OCI-LY7 (cell line): Measurements from ENCODE around the gene FOXP1. TPM values are rescaled to one million over a fixed set of nuclear protein-coding genes. Genes with fewer than 3 reads are reported as not detected.

Experiments
- BruUV-seq: library from RNA; stranded (reverse); fragments of 400-500 nt; replicated peaks from 2 replicates; lab custom pipeline; 2021; lab: Mats Ljungman, UMichigan
- CTCF ChIA-PET: fragments of 300-600 bp; sonication (Branson Sonifier 250); formaldehyde crosslinking; loops from one replicate; lab custom pipeline; 2022; ENCODE audit warnings: antibody characterized with exemption; ENCODE audit not compliant: unreplicated experiment; lab: Charles Lee
- POLR2A ChIA-PET: fragments of 300-600 bp; sonication (Branson Sonifier 250); formaldehyde crosslinking; loops from one replicate; lab custom pipeline; 2022; ENCODE audit warnings: antibody characterized with exemption; lab: Charles Lee
- DNase-seq: peaks from one replicate; pipeline ENCODE4 v3.0.0-alpha.2; 2015; ENCODE audit warnings: low spot score
- H2AFZ ChIP-seq: fragments of 200-600 bp; sonication (generic), shearing (Covaris generic); 2 replicates; pipeline ENCODE4 v1.6.1; 2014; ENCODE audit warnings: mild to moderate bottlenecking, antibody characterized with exemption, low read length, moderate library complexity
- H3K27ac ChIP-seq: fragments of 200-600 bp; sonication (generic); 2 replicates; pipeline ENCODE4 v1.5.1; 2014; ENCODE audit warnings: mixed run types, low read depth, mild to moderate bottlenecking, moderate library complexity, low read length, inconsistent platforms; ENCODE audit not compliant: poor library complexity, severe bottlenecking
- H3K36me3 ChIP-seq: fragments of 200-600 bp; sonication (generic); 2 replicates; pipeline ENCODE4 v1.6.1; 2014; ENCODE audit warnings: mild to moderate bottlenecking, antibody characterized with exemption, low read length, moderate library complexity, mixed read lengths; ENCODE audit not compliant: insufficient read depth
- H3K4me1 ChIP-seq: fragments of 200-600 bp; sonication (generic); 2 replicates; pipeline ENCODE4 v1.5.1; 2014; ENCODE audit warnings: mild to moderate bottlenecking, low read length; ENCODE audit not compliant: insufficient read depth, poor library complexity, severe bottlenecking
- H3K4me2 ChIP-seq: fragments of 200-600 bp; sonication (generic); 2 replicates; pipeline ENCODE4 v1.6.1; 2014; ENCODE audit warnings: mild to moderate bottlenecking, low read length
- H3K4me3 ChIP-seq: fragments of 200-600 bp; sonication (generic); 2 replicates; pipeline ENCODE4 v1.5.1; 2014; ENCODE audit warnings: mild to moderate bottlenecking, low read depth, low read length; ENCODE audit not compliant: poor library complexity, severe bottlenecking
- H3K79me2 ChIP-seq: fragments of 200-600 bp; sonication (generic); 2 replicates; pipeline ENCODE4 v1.6.1; 2016; ENCODE audit warnings: low read depth, mild to moderate bottlenecking, low read length, moderate library complexity, mixed read lengths; ENCODE audit not compliant: insufficient read depth
- H3K9me2 ChIP-seq: fragments of 200-600 bp; sonication (generic); 2 replicates; pipeline ENCODE4 v1.6.1; 2016; ENCODE audit warnings: mild to moderate bottlenecking, low read length, mixed read lengths; ENCODE audit not compliant: insufficient read depth
- H3K9me3 ChIP-seq: fragments of 200-600 bp; sonication (generic); 2 replicates; pipeline ENCODE4 v1.6.1; 2014; ENCODE audit warnings: mild to moderate bottlenecking, mixed run types, low read length, mixed read lengths
- H4K20me1 ChIP-seq: fragments of 200-600 bp; sonication (generic); 2 replicates; pipeline ENCODE4 v1.6.1; 2014; ENCODE audit warnings: mild to moderate bottlenecking, antibody characterized with exemption, low read length, moderate library complexity, mixed read lengths; ENCODE audit not compliant: insufficient read depth
- CTCF ChIP-seq: fragments of 200-600 bp; sonication (generic); conservative IDR thresholded peaks from 2 replicates; pipeline ENCODE4 v1.5.1; 2014; ENCODE audit warnings: mild to moderate bottlenecking, antibody characterized with exemption, low read length, moderate library complexity, mixed read lengths
- EZH2phosphoT487 ChIP-seq: fragments of 200-600 bp; sonication (generic); IDR thresholded peaks from 2 replicates; pipeline ENCODE4 v1.6.1; 2018; ENCODE audit warnings: low read depth, borderline replicate concordance, mild to moderate bottlenecking, mixed run types, antibody characterized with exemption, low read length, moderate library complexity, mixed read lengths
- intact Hi-C: fragments of 100-400 bp; cut with micrococcal nuclease; formaldehyde crosslinking; loops from one replicate; pipeline ENCODE4 v1.10.0; 2022; ENCODE audit not compliant: unreplicated experiment
- total RNA-seq, 2 experiments: library from RNA; depleted of rRNA in 1 of 2; stranded (reverse); fragments of >200 nt in 1 of 2; shearing (Covaris generic) in 1 of 2; gene quantifications; 2 replicates each; pipeline ENCODE4 v1.2.3, GENCODE V29; 2014 to 2022

FOXP1 gene
- total RNA-seq, 2 experiments from 2014 or later: 87.3 to 151 TPM

GRCh38 chr3:71191031-71191482 is 392.5 kb downstream of the FOXP1 start:
- Histone ChIP-seq H3K4me2 (no peak overlapping the region), H3K9me3 (no peaks in the 10 kb centered on the region), H3K4me3 (no peak overlapping the region), H3K9me2 (no peaks in the 10 kb centered on the region), H3K79me2 (no peaks in the 10 kb centered on the region), H3K27ac (no peak overlapping the region), H4K20me1 (no peaks in the 10 kb centered on the region), H3K36me3 (peaks cover 14% of the 10 kb centered on the region; the same call in 1 of the 2 replicates), H2AFZ (no peak overlapping the region), H3K4me1 (no peaks in the 10 kb centered on the region)
- no peak for TF ChIP-seq EZH2phosphoT487
- no peak for TF ChIP-seq CTCF
- DNase-seq: no peak
- ChIA-PET CTCF (no interaction called here), POLR2A (interaction anchor here (0.6 to 1.5 kb wide), 4 partner anchors 15 to 187 kb away, joined by 3 to 4 read pairs (median 4); no protein-coding TSS in a partner anchor)
- BruUV-seq: no TSS peak
- intact Hi-C loops: no loop called here

GRCh38 chr3:71189480-71189879 is 394.0 kb downstream of the FOXP1 start:
- Histone ChIP-seq H3K27ac (no peak overlapping the region), H4K20me1 (no peaks in the 10 kb centered on the region), H2AFZ (no peak overlapping the region), H3K36me3 (peaks cover 13% of the 10 kb centered on the region), H3K9me2 (no peaks in the 10 kb centered on the region), H3K4me2 (no peak overlapping the region), H3K4me3 (no peak overlapping the region), H3K4me1 (peaks cover under 1% of the 10 kb centered on the region), H3K79me2 (no peaks in the 10 kb centered on the region), H3K9me3 (no peaks in the 10 kb centered on the region)
- intact Hi-C loops: no loop called here
- ChIA-PET CTCF (no interaction called here), POLR2A (interaction anchor here (0.7 kb wide), 1 partner anchor 14 kb away, joined by 3 read pairs; no protein-coding TSS in a partner anchor)
- TF ChIP-seq CTCF (no peak), EZH2phosphoT487 (no peak)
- no TSS peak for BruUV-seq
- DNase-seq: no peak

- intact Hi-C loops: no loop called here
Observed at GRCh38 chr3:71187715-71188114, 395.8 kb downstream of the FOXP1 start.

More at GRCh38 chr3:71187715-71188114, 395.8 kb downstream of the FOXP1 start:
- Histone ChIP-seq H3K9me3 (no peaks in the 10 kb centered on the region), H3K36me3 (peaks cover 15% of the 10 kb centered on the region), H3K4me1 (peaks cover 17% of the 10 kb centered on the region), H3K79me2 (no peaks in the 10 kb centered on the region), H3K4me3 (no peak overlapping the region), H4K20me1 (no peaks in the 10 kb centered on the region), H3K4me2 (no peak overlapping the region), H3K9me2 (no peaks in the 10 kb centered on the region), H2AFZ (no peak overlapping the region), H3K27ac (no peak overlapping the region)
- no TSS peak for BruUV-seq
- CTCF ChIA-PET: no interaction called here
- POLR2A ChIA-PET: no interaction called here
- DNase-seq: no peak
- TF ChIP-seq EZH2phosphoT487 (no peak), CTCF (no peak)
